HG03280 (cell line): ENCODE measurements around the gene HOXB1.

Source experiments
- ATAC-seq: cut with Tn5 transposase; IDR thresholded peaks from one replicate; pipeline ENCODE4 v1.9.1; 2021; ENCODE audit warnings: mild to moderate bottlenecking, moderate library complexity; ENCODE audit not compliant: unreplicated experiment

Gene HOXB1

GRCh38 chr17:48567646-48568354, 37.0 kb upstream of the HOXB1 start:
- no peak for ATAC-seq

DNA sequence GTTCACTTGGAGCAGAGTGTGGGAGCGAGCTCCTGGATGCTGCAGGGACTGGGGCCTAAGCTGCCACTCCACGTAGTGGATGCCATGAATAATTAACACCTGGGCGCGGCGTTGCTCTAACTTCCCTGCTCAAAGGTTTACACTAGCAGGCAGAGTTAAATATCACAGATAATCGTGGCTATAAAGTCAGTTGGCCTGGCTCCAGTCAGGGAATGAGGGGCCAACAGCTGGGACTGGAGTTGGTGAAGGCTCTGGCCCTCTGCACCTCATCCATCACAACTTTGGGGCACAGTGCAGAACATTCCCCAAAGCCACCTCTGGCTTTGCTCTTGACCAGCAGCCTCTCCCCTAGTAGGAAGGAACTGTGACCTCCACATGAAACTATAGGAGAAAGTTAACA, 36.4 kb upstream of the HOXB1 start:
- no peak for ATAC-seq

DNA sequence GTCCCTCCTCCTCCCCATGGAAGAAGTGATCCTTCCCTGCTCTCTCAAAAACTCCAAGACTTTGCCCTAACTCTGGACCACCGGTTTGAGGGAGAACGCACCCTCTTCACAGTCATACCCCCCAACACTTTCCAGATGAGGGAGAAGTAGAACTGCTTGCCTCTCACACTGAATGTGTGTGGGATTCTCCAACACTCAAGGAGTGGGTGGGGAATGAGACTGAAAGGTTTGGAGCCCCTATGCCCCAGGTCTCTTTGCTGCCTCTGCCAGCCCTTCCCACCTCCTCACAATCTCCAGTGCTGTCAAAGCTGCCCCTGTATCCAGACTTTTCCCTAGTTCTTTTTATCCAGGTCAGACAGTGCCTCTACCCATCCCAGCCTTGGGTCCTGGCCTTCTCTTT, 35.9 kb upstream of the HOXB1 start:
- ATAC-seq, result no peak

DNA sequence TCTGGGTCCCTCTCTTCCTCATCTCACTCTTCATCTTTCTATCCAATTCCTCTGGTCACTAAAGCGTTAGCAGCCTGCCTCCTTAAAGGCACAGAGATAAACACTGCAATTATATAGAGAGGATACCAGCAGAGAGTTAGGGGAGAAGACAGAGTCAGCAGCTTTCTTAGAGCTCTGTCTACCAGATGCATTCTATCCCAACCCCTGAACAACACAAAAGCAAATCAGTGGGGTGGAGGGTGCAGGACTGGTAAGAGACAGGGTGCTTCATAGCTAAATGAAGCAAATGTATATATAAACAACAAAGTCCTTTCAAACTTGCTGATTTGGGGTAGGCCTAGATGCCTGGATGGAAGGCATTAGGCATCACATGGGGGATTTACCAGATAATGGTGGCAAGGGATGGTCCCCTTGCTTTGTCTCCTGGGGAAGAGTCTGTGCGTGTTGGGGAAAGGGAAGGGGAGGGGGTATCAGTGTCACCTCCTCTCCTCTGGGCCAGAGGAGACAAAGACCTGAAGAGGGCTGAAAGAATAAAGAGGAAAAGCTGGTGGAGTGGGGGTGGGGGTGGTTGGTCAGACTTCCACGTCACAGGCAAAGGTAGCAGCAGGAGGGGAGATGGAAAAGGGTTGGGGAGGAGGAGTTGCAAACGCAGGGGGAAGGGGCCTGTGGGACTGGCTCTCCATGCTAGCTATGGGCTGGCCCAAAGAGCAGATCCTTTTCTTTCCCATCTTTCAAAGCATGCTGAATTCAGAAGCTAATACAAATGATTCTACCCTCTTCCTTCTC, 35.3 kb upstream of the HOXB1 start:
- no peak for ATAC-seq

- no peak for ATAC-seq
These were observed 34.3 kb upstream of the HOXB1 start for GRCh38 chr17:48565022-48565554.

GRCh38 chr17:48564188-48565021, 33.6 kb upstream of the HOXB1 start:
- ATAC-seq, result no peak

- ATAC-seq, result no peak
These were observed 33.0 kb upstream of the HOXB1 start for GRCh38 chr17:48563867-48564187.

DNA sequence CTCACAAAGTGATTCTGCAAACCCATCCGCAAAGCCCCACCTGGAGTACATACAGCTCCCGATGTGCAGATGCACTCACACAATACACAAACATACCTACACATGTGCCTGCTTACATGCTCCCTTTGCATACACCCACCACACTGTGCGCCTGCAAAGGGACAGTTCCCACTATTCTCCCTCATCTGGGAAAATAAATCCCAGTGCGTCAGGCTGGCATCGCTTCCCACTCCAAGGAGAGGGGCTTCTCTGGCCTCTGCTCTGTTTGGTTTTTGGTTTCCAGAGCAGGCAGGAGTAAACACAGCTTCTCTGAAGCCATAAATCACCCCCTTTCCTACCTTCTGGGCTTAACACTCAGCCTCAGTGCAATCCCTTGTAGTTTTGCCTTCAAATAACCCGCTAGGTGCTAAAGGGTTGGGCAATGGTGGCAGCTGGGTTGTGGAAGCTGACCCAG, 32.6 kb upstream of the HOXB1 start:
- no peak for ATAC-seq

DNA sequence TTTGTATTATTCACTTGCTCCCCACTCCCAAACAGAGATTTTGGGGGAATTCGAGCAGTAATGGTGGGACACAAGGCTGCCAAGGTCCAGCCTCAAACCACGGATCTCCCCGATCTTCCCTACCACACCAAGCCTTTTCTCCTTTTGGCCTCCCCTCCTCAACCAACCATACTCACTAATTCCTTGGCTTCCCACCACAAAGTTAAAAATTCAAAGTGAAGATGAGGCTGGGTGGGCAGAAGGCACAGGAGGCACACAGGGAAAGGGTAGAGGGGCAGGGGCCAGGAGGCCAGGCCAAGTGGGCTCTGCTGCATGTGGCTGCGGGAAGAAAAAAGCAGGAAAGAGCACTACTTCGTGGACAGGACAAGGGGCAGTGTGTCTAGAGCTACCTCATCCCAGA, 32.1 kb upstream of the HOXB1 start:
- no peak for ATAC-seq

DNA sequence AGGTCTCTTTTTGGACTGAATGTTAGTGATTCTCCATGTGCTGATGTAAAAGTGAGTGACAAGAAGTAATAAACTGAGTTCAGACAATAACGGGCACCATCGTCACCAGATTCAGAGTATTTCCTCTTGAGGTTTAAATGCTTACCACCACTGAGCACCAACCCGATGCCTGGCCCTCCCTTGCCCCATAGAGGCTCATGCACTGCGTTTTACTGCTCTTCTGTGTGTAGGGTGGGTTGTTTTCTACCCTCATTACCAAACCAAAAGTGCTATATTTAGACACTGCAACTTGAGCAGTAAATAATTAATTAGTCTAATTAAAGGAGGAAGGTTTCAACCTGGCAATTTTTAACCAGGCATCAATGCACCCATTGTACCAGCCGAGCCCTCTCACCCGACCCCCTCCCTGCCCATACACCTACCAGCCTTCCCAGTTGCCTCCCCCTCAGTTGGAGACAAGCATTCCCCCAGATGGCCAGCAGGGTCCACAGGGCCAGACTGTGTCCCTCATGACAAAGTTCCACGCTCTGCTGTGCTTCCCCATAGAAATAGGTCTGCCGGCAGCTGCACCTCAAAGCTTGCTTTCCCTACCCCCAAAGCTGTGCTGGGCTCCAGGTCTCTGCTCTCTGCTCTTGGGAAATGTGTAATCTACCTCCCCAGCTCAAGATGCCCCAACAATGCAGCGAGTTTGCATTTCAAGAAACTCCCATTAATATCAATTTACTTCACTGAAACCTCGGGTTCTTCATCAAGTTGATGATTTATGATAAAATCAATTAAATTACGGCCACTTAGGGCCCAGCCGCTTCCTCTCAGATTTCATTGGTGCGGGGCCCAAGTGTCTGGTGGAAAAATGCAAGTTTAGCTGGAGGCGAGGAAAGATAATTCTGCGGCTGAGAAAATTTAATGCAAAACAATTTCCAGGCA, 31.3 kb upstream of the HOXB1 start:
- ATAC-seq, result no peak

DNA sequence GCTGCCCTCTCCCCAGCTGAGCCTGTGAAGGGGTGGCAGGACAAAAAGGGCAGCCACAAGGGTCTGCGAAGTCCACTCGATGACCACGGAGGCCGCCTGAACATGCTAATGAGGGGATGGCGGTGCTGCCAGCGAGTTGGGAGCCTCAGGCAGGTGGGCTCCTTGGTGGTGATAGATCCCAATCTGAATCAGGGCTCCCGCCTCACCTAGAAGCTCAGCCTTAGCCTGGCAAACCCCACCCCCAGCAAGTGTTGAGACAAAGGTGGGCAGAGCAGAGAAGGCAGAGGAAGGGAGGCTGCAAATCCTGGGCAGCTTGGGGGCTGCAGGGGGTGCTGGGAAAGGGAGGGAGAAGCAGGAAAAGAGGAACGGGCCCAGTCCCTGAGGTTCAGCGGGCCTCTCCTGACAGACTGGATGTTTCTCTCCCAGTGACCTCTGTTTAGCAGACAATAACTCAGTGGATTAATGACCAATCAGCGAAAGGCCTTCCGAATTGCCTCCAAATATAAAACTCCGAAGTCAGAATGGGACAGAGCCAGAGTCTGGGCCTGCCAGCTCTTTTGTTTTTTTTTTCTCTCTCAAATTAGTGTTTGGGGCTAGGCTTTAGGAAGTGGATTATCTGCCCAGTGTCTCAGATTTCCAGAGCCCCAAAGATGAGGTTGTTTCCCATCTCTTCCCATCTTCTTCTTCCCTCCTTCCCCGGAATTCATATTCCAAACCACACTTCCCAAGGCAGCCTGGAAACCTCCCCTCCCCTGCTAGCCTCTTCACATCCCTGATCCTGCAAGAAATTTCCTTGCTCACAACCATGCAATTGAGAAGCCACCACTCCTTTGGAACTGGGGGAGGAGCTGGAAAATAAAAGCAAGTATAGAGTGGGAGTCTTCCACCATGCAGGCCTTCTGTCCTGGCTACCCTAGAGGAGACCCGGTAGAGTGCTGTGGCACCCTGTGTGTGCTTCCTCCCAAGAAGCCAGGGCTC, 29.3 kb upstream of the HOXB1 start:
- no peak for ATAC-seq

DNA sequence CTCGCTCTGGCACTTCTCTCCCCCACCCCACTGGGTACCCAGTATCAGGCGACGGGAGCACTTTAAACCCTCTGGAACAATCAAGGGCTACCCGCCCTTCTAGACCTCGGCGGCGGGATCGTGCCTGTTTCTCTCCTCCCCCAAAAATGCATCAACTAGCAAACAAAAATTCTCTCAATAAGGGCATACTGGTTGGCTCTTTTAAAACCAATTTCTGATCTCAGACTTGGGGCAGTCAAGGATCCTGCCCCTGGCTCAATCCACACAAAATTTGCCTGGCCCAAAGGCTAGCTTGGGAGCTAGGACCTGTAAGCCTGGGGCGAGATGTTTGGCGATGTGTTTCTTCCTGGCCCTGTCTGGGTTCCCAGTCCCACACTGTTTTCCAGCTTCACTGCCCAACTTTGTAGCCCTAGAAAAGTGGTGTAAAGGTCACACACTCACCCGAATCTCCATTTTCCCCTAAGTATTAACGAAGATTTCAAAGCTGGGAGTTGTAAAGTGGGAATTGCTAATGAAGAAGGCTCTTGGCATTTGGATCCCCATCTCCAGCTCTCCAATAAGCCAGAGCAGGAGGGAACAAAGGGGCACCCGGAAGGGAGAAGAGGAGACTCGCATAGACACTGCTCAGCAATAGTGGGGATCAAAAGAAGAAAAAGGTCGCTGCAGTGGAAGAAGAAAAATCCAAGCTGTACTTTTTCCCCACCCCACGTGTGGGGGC, 28.5 kb upstream of the HOXB1 start:
- ATAC-seq, result no peak

GRCh38 chr17:48558831-48559121, 28.0 kb upstream of the HOXB1 start:
- no peak for ATAC-seq

DNA sequence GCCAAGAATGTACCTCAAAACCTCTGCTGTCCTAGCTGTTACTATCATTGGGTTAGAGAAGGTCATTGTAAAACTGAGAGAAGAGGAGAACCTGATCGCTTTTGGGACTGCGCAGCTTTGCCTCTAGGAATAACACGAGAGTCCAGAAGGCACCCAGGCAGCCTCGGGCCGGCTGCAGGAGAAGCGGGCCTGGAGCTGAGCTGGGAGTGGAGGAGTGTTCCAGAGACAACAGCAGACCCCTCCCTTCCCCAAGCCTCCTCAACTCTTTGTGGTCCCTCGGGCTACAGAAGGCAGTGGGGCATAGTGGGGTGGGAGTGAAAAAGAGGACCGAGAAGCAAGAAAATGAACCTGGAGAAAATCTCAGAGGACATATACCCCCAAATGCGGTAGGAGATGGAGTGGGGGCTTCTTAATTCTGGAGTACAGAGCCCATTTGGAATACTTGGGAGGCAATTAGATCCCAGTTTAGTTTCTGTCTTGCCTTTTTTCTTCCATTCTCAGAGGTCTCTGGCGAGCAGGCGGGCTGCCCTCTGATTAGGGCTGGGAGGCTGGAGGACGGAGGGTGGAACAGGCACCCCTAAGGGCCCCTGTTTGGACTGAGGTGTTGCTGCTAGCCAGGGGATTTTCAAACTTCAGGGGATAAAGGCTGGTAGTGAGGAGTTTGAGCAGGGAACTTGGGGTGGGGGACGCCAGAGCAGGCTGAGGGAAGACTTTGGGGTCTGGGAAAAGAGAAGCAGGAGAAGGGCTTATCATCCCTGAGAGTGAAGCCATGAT, 27.4 kb upstream of the HOXB1 start:
- no peak for ATAC-seq

DNA sequence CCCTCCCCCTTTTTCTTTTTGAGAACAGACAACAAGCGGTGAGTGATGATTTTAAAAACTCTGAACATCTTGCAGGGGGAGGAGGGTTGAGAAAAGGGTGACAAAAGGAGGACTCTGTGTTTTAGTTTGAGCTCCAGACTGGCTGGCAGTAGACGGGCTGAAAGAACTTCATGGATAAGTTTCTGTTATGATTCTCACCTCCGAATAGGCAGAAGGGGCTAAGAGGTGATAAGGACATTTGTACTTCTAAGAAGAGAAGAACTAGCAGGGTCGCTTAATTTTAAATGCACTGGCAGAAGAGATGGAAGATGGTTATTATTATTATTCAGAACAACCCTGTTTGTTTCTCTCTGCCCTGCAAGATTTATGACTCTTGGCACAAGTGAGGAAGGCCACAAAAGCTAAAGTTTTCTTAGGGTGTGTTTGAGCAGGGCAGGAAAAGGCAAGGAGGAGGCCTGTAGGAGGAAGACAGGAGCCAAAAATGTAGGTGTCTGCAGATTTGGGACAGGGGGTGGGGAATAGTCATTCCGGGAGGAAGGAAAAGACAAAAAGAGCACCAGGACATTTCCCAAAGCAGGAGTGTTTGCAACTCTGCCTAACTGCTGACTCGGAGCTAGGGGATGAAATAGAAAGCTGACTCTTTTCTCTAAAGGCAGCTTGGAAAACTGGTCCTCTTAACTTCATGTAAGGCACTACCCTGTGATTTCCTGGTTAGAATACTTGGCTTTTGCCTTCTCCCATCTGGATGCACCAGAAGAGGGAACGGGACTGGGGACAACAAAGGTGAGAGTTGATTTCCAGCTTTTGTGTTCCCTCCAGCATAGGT, 26.0 kb upstream of the HOXB1 start:
- ATAC-seq, result no peak

GRCh38 chr17:48556229-48556575, 25.4 kb upstream of the HOXB1 start:
- ATAC-seq, result no peak
